NT2/D1 (cell line): ENCODE measurements around the gene LDHB.
"Not testable (repeated sequence)": the region's sequence is repeated elsewhere in the genome, so short reads cannot be mapped to it uniquely, and the experiment has no call there.

Experiments
- DNase-seq: peaks from one replicate; pipeline ENCODE4 v3.0.0-alpha.2; 2011; ENCODE audit warnings: low read depth, low spot score
- H3K27me3 ChIP-seq: 2 replicates; pipeline ENCODE4 v1.6.0; 2011; ENCODE audit warnings: mild to moderate bottlenecking; ENCODE audit not compliant: insufficient read length, insufficient read depth
- H3K36me3 ChIP-seq: 2 replicates; pipeline ENCODE4 v1.6.1; 2011; ENCODE audit warnings: mild to moderate bottlenecking, low read length, mixed read lengths; ENCODE audit not compliant: insufficient read depth, insufficient read length
- H3K4me1 ChIP-seq: 2 replicates; pipeline ENCODE4 v1.5.1; 2011; ENCODE audit not compliant: insufficient read depth, insufficient read length
- H3K4me3 ChIP-seq: 2 replicates; pipeline ENCODE4 v1.5.1; 2011; ENCODE audit warnings: low read depth; ENCODE audit not compliant: insufficient read length
- H3K9ac ChIP-seq: 2 replicates; pipeline ENCODE4 v1.6.0; 2011; ENCODE audit warnings: low read depth; ENCODE audit not compliant: insufficient read length
- H3K9me3 ChIP-seq: 2 replicates; pipeline ENCODE4 v1.5.1; 2011; ENCODE audit warnings: mild to moderate bottlenecking, low read length; ENCODE audit not compliant: insufficient read depth
- SUZ12 ChIP-seq: IDR thresholded peaks from 2 replicates; pipeline ENCODE4 v1.6.1; 2011; ENCODE audit not compliant: insufficient read length, insufficient read depth; ENCODE audit errors: extremely low read depth
- YY1 ChIP-seq: IDR thresholded peaks from 2 replicates; pipeline ENCODE4 v1.6.1; 2011; ENCODE audit not compliant: insufficient read length, insufficient read depth
- ZNF274 ChIP-seq: IDR thresholded peaks from 2 replicates; pipeline ENCODE4 v1.6.1; 2011; ENCODE audit warnings: mild to moderate bottlenecking, low read depth, low read length

LDHB gene

DNA sequence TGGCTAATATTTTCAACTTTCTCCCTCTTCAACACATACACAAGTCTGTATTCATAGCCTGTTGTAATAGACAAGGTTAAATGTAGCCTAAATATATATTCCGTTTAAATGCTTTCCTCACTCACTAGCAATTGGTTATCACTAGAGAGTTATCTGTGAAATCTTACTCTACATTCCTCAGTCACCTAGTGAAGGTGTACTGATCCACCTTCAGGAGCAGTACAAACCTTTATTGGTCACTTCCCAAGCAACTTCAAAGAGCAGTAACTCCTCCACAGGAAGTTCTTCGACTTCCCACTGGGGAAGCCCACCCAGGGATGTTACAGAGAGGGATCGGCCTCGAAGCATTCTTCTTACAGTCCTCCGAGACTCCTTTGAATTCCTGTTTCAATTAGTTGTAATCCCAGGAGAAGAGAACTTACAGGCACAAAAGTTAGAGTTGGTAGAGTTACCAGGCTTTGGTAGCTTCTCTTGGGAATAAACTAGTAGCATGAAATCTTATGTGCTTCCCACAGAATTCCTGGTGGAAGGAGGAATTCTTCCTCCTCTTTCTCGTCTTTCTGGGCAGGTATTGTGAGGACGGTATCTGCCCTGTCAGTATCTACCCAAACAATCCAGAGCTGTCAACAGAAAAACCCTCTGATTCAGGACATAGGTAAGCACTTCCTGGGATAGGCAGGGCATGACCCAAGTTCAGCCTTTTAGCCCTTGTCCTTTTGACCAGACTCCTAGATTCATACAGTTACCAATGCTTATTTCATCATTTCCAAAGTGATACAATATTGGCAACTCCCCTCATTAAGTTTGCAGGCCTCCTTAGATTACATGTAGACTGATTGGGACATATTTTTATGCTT, 53.2 kb downstream of the LDHB start, which contains the start of gene GYS2:
GYS2 (minus strand) TSS at position 603 of the 857 bp plus-strand sequence; CDS start at position 348, 255 bp downstream.
- H3K27me3 ChIP-seq, result no peaks in the 10 kb centered on the region
- H3K9ac ChIP-seq, result no peak within 1 kb of the TSS
- H3K9me3 ChIP-seq, result no peaks in the 10 kb centered on the region
- H3K4me3 ChIP-seq, result no peak within 1 kb of the TSS
- no peaks in the 10 kb centered on the region for H3K36me3 ChIP-seq
- no peaks in the 10 kb centered on the region for H3K4me1 ChIP-seq
- TF ChIP-seq YY1, result no peak
- no peak for TF ChIP-seq SUZ12
- no peak for TF ChIP-seq ZNF274
- DNase-seq, result no peak

DNA sequence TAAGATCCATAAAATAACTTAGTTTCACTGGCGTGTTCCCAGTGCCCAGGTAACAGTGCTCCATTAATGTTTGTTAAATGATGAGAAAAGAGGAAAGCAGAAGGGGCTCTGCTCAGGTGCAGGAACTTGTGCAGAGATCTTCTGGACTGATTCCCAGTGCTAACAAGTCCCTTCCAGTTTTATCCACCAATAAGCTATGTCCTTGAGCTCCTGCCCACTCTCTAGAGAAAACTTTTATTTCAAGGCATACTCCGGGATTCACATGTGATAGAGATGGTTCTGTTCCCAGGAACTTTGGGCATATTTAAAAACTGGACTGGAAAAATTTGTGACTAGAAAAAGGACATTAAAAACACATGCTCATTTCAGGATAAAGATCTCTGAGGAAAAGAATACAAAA, 54.9 kb downstream of the LDHB start:
- Histone ChIP-seq H3K4me3 (no peak overlapping the region), H3K9me3 (no peaks in the 10 kb centered on the region), H3K4me1 (no peaks in the 10 kb centered on the region), H3K36me3 (no peaks in the 10 kb centered on the region), H3K9ac (no peak overlapping the region), H3K27me3 (no peaks in the 10 kb centered on the region)
- no peak for DNase-seq
- TF ChIP-seq SUZ12 (no peak), YY1 (no peak), ZNF274 (no peak)

DNA sequence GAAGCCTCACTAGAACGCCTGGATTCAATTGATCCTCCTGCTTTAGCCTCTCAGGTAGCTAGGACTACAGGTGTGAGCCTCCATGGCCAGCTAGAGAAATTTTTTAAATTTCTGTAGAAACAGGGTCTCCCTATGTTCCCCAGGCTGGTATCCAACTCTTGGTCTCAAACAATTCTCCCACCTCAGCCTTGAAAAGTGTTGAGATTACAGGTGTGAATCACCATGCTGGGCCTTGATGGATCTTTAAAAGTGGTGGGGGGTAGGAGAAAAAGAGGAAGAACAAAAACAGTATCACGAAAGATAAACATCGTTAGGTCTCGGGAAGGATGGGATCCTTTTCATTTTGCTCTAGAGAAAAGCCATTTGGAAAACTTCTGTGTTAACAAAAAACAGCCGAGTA, 57.4 kb downstream of the LDHB start:
- no peak for DNase-seq
- Histone ChIP-seq H3K27me3 (no peaks in the 10 kb centered on the region), H3K4me1 (no peaks in the 10 kb centered on the region), H3K9me3 (no peaks in the 10 kb centered on the region), H3K4me3 (no peak overlapping the region), H3K9ac (no peak overlapping the region), H3K36me3 (no peaks in the 10 kb centered on the region)
- TF ChIP-seq ZNF274, result no peak
- TF ChIP-seq YY1, result no peak
- TF ChIP-seq SUZ12, result no peak

DNA sequence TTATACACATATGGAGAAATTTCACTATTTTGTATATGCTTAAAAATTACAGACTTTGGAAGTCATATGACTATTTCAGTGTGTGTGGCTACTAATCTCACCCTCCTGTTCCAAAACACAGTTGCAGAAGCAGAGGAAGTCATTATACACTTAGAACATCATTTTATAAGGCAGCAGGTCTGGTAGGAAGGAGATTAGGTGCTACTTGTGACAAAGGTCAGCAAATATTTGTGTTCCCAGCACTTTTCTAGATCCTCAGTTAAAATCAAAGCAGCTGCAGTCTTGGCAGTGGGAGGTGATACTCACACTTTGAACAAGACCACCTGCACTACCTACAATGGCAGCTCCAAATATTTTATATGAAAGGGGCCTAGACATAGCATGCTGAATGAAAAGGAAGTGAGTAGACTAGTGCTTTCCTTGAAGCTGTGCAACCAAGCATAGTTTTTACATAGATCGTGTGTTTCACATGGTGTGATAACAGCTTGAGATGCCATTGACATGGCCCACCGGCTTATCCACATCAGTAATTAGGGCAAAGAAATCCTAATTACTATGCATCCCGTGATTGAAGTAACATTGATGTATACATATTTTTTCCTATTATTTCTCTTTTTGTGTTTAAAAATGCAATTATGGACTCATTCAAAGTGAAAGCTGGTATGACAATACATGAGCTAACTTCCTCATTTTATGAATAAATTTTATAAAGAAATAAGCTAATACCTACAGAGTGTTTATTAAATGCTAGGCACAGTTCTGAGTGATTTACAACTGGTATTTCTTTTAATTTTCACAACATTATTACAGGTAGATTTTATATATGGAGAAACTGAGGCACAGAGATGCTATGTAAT, 58.3 kb downstream of the LDHB start:
- H3K4me3 ChIP-seq, result no peak overlapping the region
- TF ChIP-seq YY1 (no peak), SUZ12 (no peak), ZNF274 (no peak)
- H3K9me3 ChIP-seq, result 0 out of 2 replicates have a peak, but pooled peaks cover 2% of the 10 kb centered on the region
- no peak overlapping the region for H3K9ac ChIP-seq
- no peaks in the 10 kb centered on the region for H3K36me3 ChIP-seq
- H3K4me1 ChIP-seq, result no peaks in the 10 kb centered on the region
- H3K27me3 ChIP-seq, result no peaks in the 10 kb centered on the region
- no peak for DNase-seq

DNA sequence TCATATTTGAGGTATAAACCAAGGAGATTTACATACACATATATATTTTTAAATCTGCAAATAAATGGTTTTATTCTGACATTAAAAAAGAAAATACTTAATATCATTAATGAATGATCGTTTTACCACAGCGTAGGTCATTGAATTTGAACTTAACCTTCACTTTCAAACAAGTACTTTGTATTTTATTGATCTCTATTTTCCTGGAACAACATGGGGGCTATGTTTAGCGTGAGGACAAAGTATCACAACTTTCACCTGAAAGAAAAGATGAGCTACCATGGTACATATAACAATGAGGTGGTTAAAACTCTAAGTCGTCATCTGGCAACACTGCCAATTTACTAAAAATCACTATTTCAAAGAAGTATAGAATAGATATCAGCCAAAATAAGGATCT, 59.0 kb downstream of the LDHB start:
- no peaks in the 10 kb centered on the region for H3K27me3 ChIP-seq
- peaks cover 9% of the 10 kb centered on the region; the same call in 1 of the 2 replicates for H3K9me3 ChIP-seq
- no peaks in the 10 kb centered on the region for H3K4me1 ChIP-seq
- H3K36me3 ChIP-seq, result no peaks in the 10 kb centered on the region
- no peak overlapping the region for H3K9ac ChIP-seq
- DNase-seq, result no peak
- no peak for TF ChIP-seq SUZ12
- TF ChIP-seq ZNF274, result no peak
- no peak for TF ChIP-seq YY1
- no peak overlapping the region for H3K4me3 ChIP-seq

DNA sequence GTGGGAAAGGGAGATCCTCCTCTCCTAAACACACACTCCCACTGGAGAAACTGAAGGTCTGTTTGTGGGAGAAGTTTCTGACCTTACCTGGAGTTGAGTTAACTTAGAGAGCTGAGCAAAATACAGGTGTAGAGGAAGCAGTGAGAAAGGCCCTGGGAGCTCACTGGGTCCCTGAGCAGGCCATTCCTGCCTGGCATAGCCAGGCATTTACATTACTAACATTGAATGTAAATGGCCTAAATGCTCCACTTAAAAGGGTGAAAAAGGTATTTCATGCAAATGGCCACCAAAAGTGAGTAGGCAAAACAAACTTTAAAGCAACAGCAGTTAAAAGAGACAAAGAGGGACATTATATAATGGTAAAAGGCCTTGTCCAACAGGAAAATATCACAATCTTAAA, 62.3 kb downstream of the LDHB start:
- H3K9ac ChIP-seq, H3K4me1 ChIP-seq, H3K36me3 ChIP-seq, H3K27me3 ChIP-seq, H3K4me3 ChIP-seq: not testable (repeated sequence)
- peaks cover 29% of the 10 kb centered on the region for H3K9me3 ChIP-seq
- peak; percentile 62 for DNase-seq

DNA sequence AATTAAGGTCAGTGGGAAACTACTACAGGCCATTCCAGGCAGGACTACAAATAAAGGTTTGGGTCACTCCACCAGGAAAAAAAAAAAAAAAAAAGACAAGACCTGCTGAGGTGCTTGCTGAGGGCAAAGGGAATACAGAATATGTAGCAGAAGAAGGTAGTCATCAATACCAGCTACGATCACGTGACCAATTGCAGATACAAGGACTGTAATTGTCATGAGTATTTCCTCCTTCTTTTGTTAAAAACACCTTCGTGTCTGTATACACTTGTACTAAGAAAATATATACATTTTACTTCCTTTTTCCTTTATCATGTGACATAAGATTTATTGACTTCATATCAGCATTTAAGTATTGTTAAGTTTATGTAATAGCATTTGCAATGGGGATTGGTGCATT, 72.2 kb downstream of the LDHB start:
- Histone ChIP-seq H3K27me3 (no peaks in the 10 kb centered on the region), H3K4me1 (no peaks in the 10 kb centered on the region), H3K4me3 (no peak overlapping the region), H3K36me3 (no peaks in the 10 kb centered on the region), H3K9ac (no peak overlapping the region), H3K9me3 (peaks cover 14% of the 10 kb centered on the region)
- TF ChIP-seq SUZ12 (no peak), YY1 (no peak), ZNF274 (no peak)
- DNase-seq, result no peak
